Superior temporal gyrus (tissue), 1 donor: ENCODE data around the gene ELOA.
"Not testable (repeated sequence)": the region's sequence is repeated elsewhere in the genome, so short reads cannot be mapped to it uniquely, and the experiment has no call there.

Experiments used
- DNase-seq: peaks from one replicate; pipeline ENCODE4 v3.0.0-alpha.2; 2016; ENCODE audit errors: extremely low spot score

Gene ELOA

GRCh38 chr1:23736437-23737134 is 6.7 kb upstream of the ELOA start:
- no peak for DNase-seq

GRCh38 chr1:23741609-23742008 is 1.7 kb upstream of the ELOA start:
- no peak for DNase-seq

- DNase-seq: no peak
Measured at GRCh38 chr1:23742670-23743286, 493 bp upstream of the ELOA start.

- DNase-seq: no peak
Measured at GRCh38 chr1:23745515-23745914, 2.2 kb downstream of the ELOA start.

GRCh38 chr1:23748016-23748415 is 4.7 kb downstream of the ELOA start:
- no peak for DNase-seq

- DNase-seq: no peak
Measured at GRCh38 chr1:23751050-23751814, 8.0 kb downstream of the ELOA start.

GRCh38 chr1:23751815-23752200 is 8.5 kb downstream of the ELOA start:
- DNase-seq: no peak

- no peak for DNase-seq
Measured at GRCh38 chr1:23752909-23753308, 9.6 kb downstream of the ELOA start.

- DNase-seq: no peak
Measured at GRCh38 chr1:23756676-23757075, 13.4 kb downstream of the ELOA start.

GRCh38 chr1:23757812-23758211 is 14.5 kb downstream of the ELOA start:
- no peak for DNase-seq

GRCh38 chr1:23759277-23759676 is 16.0 kb downstream of the ELOA start:
- DNase-seq: peak; percentile 80

GRCh38 chr1:23763041-23763577 is 19.8 kb downstream of the ELOA start:
- no peak for DNase-seq

GRCh38 chr1:23768733-23769132 is 25.5 kb downstream of the ELOA start:
- DNase-seq: no peak

GRCh38 chr1:23772049-23772853 is 29.0 kb downstream of the ELOA start:
- DNase-seq: peak; percentile 93

- DNase-seq: no peak
Measured at GRCh38 chr1:23772854-23773242, 29.6 kb downstream of the ELOA start.

GRCh38 chr1:23774174-23774880 is 31.1 kb downstream of the ELOA start:
- DNase-seq: no peak

GRCh38 chr1:23776217-23776616 is 32.9 kb downstream of the ELOA start:
- no peak for DNase-seq

- peak; percentile 82 for DNase-seq
Measured at GRCh38 chr1:23777979-23778814, 34.9 kb downstream of the ELOA start, which contains the start of gene PITHD1. PITHD1 (plus strand) TSS chr1:23778418; CDS start chr1:23778516, 98 bp downstream.

- DNase-seq: no peak
Measured at GRCh38 chr1:23779826-23780371, 36.6 kb downstream of the ELOA start.

- not testable (repeated sequence) for DNase-seq
Measured at GRCh38 chr1:23783141-23783540, 39.9 kb downstream of the ELOA start.
